Measurements from ENCODE around the gene SFT2D3.

The SFT2D3 gene

DNA sequence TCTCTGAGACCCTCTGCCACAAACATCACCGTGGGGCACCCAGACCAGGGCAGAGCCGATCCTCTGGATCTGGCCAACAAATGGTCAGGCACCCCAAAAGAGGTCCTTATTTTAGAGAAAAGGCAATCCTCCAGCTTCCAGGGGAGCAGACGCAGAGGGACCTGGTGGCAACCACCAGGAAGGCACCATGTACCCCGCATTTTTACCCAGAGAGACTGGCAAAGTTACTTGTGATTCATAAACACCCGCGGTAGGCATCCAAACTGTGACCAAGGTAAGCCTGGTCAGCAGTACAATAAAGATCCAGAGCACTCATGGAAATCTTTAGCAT is 36.4 kb upstream of the SFT2D3 start:
- no peak for DNase-seq

DNA sequence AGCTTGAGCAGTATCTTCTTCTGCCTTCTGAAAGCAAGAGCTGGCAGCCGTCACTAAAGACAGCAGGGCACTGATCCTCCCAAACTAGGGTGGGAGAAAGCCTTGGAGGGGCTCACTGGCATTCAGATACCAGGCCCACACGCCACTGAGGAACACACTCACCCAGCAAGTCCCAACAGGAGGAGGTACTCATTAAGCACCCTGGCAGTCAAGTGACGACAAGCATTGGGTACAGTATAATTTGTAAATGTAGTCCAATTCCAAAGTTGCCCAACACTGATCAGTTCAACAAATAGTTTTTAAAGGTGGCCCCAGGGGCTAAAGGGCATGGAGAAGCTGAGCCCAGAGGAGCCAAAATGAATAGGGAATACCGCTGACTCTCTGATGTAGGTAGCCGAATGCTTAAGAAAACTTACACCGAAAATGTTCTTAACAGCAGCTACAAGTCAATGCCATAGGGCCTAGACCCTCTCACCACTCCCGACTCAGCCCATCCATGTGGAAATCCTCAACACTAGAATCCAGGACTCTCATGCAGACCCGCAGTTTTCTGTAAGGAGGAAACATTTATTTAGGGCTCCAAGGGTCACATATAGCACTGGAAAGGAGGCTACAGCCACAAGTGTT is 35.9 kb upstream of the SFT2D3 start:
- no peak for DNase-seq

DNA sequence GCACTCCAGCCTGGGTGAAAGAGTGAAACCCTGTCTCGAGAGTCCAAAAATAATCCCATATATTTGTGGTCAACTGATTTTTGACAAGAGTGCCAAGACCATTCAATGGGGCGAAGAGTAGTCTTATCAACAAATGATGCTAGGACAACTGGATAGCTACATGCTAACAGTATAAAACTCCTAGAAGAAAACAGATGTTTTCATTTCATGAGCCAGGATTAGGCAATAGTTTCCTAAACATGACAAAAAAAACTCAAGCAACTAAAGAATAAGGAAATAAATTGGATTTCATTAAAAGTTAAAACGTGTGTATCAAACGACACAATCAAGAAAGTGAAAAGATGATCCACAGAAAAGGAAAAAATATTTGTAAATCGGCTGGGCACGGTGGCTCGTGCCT is 32.2 kb upstream of the SFT2D3 start:
- DNase-seq = no peak

DNA sequence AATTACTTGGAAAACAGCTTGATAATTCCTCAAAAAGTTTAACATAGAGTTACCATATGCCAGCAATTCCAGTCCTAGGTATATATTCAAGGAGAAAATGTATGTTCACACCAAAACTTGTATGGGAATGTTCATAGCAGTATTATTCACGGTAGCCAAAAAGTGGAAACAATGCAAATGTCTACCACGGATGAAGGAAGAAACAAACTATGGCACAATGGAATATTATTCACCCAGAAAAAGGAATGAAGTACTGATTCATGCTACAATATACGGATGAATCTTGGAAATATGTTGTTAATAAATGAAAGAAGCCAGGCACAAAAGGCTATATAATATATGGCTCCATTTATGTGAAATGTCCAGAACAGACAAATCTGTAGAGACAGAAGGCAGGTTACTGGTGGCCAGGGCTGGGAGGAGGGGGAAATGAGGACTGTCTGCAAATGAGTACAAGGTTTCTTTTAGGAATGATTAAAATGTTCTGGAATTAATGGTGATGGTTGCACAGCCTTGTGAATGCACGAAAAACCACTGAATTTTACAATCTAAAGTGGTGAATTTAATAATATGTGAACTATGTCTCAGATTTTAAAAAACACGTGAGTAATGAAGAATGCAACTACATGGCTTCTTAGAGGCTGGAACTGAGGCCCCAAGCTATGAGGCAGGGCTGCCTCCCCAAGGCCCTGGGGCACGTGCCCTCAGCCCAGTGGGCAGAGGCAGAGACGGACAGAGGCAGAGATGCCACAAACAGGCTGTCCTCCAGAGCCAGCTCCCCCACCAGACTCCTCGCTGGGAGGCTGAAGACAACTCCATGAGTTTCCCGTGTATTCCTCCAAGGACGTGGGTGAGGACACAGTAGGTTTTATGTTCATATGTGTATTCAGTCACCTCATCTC is 31.0 kb upstream of the SFT2D3 start:
- no peak for DNase-seq

DNA sequence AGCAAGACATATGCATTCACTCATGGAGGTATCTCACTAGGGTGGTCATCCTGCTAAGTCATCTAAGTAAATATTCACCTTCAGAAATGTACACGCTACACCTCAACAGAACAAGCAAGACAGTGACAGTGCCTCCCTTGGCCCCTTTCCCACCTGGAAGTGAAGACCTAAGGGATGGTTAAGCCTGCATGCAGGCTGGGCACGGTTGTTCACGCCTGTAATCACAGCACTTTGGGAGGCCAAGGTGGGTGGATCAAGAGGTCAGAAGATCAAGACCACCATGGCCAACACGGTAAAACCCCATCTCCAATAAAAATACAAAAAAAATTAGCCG is 30.4 kb upstream of the SFT2D3 start:
- DNase-seq = no peak

DNA sequence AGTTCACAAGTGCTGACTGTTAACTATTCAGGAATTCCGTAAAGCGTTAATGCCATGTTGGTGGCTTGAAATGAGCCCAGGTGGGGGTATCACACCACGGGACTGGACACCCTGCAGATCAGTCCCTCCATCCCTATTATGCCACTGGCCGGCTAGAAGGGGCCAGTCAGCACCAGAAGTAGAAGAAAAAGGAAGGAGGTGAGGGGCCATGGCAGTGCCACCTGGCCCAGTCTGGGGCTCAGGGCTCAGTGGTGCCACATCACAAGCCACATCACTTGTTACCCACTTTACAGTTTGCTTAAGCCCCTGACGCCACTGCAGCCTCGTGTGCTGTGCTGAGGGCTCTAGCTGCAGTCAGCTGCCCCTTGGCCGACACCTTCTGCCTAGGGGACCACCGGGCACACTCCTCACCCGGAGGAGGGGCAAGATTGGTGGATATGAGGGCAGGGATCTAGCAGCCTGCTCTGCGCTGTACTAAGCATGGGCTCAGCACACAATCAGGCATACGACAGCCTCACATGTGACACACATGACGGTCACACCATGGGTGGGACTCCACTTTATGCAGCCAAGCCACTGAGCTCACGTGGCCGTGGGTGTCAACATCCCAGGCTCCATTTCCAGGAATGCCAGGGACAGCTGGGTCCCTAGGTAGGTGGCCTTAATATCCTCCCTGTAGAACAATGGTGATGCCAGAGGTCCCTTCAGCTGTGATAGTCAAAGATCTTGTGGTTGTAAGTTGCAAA is 29.6 kb upstream of the SFT2D3 start:
- no peak for DNase-seq

DNA sequence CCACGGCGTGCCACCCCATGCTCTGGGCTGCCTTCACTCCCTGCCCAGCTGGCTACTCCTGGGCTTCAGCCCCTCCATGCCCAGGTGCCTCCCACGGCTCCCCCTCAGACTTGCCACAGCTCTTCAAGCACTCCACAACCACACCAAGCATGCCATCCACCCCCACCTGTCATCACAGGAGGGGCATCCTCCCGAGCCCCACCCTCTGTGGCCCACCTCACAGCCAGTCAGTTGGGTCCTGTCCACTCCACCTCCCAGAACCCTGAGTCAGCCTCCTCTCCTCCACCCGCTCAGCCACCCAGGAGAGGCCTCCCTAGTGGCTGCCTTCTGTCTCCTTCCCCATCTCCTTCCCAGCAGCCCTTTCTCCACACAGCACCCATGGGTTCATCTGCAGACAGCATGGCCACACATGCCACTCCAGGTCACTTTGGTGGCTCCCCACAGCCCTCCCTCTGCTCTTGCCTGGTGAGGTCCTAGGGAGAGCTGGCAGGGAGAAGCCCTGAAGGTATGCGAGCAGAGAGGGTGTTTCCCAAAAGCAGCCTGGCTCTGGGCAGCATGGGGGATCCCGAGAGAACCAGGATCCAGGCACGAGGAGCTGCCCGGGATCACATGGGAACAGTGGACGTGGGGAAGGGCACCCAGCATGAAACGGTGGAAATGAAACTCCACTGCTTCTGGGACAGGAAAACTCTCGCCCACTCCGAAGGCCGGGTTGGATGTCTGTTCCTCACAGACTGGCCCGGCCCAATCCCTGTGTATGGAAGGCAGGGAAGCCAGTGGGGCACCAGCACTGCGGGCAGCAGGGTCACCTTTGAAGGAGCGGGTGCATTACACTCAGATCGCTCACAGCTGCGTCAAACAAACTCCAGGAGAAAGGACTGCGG is 28.7 kb upstream of the SFT2D3 start:
- DNase-seq = no peak

DNA sequence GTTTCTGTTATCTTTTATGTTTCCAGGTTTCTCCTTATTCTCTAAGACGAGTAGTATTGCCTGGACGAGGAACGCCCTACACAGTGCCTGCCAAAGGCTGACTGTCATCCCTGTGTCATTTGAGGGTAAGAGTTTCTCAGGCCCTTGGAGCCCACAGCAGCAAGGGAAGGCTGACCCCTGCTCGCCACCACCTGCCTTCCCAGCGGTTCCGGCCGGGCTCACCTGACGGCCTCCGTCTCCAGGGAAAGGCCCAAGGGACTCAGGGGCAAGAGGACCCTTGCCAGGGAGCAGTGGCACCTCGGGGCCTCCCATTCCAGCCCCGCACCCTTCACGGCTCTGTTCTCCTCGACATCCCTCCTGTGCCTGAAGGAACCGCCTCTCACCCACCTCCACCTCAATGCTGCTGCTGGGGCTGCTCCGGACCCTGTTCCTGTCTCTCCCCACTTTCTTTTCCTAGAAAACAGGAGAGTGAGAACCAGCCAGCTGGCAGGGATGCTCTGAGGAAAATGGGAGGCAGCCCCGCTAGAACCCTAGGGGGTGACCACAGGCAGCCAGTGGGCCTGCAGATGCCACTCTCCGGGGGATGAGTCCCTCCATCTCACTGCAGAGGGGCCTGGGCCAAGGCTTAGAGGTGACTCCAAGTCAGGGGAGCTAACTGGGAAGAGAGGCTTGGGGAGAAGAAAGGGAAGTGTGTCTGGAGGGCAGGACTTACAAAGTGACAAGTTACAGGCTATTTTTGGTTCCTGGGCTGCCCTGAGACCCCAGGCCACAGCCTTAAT is 27.8 kb upstream of the SFT2D3 start:
- no peak for DNase-seq

DNA sequence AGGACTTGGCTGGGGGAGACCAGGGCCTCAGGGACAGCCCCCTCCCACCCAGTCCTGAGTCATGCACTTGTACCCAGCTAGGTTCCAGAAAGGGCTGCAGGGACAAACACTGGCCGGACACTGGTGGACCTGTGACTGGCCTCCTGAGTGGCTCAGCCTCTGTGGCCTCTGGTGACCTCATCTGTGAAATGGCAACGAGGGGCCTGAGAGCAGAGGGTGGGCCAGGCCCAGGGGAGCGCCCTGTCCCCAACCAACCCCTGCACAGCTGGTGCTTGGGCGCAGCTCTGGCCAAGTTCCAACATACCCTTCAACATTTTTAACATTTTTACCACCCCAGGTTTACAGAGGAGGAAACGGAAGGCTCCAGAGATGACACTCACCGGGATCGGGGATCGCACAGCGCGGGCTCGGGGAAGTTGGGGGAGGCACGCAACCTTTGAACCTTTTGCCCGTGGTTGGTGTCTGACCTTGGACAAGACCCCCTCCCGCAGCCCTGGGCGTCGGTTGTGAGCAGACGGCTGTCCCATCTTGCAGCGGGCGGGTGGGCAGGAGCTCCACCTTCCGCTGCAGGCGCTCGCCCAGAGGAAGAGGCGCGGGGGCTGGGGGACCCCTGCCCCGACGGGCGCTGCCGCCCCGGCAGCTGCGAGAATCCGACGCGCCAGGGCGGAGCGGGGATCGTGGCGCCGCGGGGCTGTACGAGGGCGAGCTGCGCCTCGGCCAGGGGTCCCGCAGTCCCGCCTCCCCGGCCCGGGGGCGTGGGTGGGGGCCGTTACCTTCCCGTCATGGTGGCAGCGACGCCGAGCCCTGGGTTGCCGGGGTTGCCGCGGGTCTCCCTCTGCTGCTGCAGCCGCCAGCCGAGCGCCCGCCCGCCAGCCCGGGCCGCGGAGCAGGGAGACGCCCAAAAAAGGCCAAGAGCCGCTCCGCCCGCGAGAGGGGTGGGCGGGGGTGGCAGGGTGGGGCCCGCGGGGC is 26.8 kb upstream of the SFT2D3 start:
- no peak for DNase-seq

DNA sequence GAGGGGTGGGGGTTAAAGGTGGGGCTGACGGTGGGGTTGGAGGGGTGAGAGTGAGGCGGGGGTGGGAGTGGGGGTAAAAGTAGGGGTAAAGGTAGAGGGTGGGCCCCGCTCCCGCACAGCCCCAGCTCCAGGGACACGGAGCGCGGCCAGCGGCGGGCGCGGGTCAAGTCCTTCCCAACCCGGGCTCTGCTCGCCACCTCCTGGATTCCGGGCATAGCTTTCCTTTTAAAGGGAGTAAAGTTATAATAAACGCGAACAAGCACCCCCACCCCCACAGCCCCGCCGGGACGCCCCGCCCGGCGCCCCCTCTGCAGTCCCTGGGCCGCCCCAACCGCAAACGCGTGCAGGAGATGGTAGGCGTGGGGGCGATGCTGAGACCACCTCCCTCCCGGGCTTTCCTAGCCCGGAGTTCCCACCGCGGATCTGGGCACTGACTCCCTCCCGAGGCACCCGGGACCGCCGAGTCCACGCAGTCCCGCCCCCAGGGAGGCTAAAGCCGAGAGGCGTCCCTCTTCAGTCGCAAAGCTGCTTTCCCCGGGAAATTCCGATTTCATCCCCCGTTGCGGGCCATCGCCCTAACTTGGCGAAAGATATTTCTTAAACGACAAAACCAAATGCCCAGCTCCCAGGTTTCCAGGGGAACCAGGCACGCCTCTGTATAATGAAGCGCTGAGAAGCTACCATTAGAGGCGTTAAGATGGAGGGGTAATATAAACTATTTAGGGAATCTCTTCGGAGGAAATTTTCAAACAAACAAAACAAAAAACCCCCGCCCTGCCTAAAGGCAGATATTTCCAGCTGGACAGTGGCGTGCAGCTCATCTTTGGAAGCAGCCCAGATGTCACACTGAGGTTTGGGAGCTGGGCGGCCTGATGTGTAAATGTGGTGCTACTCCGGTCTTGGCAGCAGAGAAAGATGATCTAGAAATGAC is 25.7 kb upstream of the SFT2D3 start, which contains the start of gene LIMS2:
TSS of gene LIMS2 (minus strand) at position 200 of the 931 bp plus-strand sequence. CDS start 506 bp downstream, outside the sequence.
- DNase-seq = no peak

DNA sequence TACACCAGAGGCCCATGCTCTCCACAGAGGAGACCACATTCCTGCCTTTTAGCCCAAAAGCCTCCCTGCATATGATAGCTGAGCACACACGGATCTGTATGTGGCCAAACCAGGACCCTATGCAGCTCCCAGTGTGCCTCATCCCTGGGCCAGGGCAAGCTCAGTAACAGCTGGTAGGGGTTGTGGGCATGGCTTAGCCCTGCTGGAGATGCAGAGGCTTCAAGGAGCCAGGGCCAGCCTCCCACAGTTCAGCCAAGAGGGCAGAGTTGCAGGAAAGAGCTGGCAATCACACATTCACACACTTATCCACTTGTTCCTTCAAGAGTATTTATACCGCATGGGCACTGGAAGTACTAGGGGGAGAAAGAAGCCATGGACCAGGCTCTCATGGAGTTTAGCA is 24.4 kb upstream of the SFT2D3 start:
- no peak for DNase-seq

DNA sequence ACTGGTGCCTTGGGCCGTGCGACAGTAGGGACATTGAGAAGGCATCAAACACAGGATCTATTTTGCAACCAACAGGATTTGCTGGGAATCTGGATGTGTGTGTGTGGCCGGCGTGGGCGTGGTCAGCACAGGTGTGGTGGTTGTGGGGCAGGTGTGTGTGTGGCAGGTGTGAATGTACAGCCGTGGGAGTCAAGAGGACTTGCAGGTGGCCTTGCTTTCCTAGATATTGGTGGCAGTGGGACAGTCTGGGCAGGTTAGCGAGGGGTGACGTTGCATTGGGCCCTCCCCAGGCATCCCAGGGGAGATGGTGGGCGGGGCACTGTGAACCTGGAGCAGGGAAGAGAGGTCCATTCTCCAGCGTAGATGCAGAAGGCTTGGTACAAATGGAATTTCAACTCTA is 22.8 kb upstream of the SFT2D3 start:
- DNase-seq = no peak

DNA sequence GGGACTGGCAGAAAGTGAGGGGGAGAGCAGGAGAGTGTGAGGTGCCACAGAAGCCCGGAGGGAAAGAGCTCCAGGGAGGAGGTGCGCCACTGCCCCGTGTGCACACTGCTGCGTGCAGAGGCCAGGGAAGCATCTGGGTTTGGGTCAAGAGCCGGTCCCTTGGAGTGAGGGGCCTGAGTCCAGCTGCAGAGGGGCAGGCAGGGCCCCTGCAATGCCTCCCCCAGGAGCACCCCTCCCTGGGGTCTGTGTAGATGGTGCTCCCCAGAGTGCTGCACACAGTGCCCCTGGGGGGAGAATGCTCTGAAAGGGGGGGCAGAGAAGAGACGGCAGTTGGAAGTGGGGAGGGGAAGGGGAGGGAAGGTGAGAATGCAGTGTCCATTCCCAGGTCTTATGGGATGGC is 22.3 kb upstream of the SFT2D3 start:
- DNase-seq = no peak

DNA sequence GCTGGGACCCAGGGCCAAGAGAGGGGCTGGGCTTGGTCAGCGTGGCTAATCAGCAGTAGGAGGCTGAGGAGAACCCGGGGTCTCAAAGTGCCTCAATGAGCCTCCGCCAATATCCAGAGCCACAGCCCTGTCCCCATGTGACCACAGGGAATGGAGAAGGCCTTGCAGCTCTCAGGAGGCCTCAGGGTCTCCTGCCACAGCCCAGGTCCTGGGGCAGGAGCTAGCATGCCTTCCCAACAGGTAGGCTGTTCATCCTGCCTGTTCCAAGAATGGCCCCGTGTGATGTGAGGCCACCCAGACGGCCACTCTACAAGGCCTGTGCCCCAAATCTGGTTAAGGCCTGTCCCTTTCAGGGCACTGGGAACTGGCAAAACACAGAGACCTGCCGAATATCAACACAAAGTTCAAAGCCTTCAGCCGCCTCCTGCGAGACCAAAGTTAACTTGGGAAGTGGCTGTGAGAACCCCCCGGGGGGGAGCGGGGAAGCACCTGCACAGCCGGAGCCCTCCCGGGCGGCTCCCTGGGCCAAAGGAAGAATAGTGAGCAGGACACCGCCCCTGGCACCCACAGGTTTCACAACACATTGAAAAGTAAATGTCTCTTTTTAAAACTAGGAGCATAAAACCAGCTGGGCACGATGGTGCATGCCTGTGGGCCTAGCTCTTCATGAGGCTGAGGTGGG is 21.5 kb upstream of the SFT2D3 start:
- no peak for DNase-seq

DNA sequence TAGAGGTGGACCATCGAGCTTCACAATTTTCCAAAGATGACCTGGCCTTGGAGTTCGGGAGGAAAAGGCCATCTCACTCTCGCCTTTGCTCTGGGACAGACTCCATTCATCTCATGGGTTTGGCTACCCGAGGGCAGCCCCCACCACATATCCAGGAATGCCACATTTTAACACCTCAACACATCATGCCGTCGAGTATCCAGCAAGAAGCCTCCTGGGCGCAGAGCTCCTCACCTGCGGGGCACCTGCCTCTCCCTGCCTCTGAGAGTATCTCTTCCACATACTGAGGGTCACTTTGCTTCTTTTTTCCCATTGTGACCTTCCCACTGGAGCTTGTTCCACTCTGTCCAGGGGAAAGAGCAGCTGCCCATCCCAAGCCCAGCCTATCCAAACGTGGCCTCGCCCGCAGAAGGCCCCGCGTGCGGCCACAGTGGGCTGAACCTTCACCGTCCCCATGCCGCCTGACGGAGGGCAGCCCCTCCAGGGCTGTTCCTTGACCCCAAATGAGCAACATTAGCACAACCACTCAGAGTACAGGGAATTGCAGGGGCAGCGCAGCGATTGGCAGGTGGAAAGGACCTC is 20.5 kb upstream of the SFT2D3 start:
- no peak for DNase-seq

DNA sequence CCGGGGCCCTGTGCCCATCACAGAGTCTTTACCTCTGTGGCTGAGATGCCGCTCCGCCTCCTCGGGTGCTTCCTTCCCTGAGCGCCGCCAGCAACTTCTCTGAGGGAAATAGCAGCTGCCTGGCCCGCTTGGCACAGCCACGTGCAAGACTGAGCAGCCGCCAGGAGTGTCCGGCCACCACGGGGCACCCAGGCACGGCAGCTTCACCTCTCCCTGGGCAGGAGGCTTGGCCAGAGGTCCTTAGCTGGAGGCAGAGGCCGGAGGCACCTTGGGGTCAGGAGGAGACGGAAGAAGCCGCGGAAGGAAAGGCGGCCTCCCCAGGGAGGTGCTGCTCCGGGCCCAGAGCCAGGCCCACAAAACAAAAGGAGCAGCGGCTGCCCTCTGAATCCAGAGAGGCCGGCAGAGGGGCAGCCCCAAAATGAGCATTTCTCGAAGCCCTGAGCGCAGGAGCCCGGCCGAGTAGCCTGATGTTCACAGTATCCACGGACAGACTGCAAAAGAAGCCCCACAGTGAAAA is 20.0 kb upstream of the SFT2D3 start:
- DNase-seq = peak; percentile 29

DNA sequence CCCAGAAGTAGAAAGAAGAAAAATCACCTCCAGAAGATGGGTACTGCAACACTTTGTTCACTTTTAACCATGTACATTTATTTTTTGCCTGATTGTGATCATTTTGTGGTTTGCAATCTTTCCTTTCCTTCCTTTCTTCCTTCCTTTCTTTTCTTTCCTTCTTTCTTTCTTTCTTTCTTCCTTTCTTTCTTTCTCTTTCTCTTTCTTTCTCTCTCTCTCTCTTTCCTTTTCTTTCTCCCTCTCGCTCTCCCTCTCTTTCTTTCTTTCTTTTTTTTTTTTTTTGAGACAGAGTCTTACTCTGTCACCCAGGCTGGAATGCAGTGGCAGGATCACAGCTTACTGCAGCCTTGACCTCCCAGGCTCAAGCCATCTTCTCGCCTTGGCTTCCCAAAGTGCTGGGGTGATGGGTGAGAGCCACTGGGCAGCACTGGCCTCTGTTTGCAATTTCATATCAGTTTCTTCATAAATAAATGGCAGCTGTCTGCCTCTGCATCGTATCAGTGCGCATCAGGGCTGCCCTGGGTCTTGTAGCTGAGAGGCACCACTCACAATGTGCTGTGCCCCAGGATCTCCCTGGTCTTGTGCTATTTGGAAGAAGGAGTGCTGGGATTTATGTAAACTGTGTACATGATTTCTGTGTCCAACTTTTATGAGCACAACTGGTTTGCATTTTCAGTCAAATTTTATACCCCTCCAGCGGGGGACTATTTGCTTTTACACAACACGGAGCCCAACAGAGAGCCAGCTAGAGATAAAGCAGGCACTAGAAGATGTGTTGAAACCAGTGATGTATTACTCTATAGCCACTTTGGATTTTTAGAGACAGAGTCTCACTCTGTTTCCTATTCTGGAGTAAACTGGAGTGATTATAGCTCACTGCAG is 19.1 kb upstream of the SFT2D3 start:
- no peak for DNase-seq

Measured in RPMI8226 (cell line).